ENCODE results near the gene PRKCZ. TPM values are rescaled to one million over a fixed set of nuclear protein-coding genes. Genes with fewer than 3 reads are reported as not detected.

The PRKCZ gene
- total RNA-seq, 2 experiments from 2014 or later = 17.8 to 19.0 TPM

DNA sequence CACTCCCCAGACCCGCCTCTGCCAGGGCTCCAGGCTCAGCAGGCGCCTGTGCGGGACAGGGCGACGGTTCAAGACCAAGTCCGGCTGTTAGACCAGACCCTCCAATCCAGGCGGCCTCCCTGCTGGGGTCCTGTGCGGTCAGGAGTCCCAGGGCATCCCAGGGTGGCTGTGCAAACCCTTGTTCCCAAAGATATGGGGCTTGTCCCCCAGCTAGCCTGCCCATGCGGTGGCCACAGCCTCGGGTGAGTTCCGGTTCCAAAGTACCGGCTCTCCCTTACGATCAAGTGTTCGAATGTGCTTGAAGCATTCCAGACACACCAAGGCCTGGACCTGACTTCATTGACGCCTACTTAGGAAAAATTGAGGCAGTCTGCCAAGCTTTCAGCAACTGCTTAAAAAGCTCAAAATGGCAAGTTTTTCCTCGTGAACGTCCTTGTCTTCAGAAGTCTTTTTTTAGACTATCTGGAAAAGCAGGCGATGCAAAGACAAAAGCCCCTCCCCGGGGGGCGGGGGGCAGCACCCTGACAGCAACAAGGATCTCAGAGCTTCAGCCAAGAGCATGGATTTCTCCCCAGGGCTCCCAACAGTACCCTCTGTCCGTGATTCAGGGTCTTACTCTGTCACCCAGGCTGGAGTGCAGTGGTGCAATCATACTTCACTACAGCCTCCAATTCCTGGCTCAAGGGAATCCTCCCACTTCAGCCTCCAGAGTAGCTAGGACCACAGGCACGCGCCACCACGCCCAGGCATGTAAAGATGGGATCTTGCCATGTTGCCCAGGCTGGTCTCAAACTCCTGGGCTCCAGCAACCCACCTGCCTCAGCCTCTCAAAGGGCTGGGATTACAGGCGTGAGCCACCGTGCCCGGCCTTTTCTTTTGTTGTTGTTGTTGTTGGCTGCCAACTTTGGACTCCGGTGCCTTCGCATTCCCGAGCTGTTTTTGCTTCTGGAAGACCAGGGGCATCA, 142.1 kb downstream of the PRKCZ start:
- H3K4me3 ChIP-seq (ENCODE audit: low read length) = no peak overlapping the region
- no peaks in the 10 kb centered on the region for H3K9me3 Mint-ChIP-seq
- H3K27me3 ChIP-seq (ENCODE audit: control insufficient read depth in 1 of 2, insufficient read depth in 2 of 2, low read length in 2 of 2) = no peaks in the 10 kb centered on the region
- peaks cover 0 to 5% of the 10 kb centered on the region in 2 experiments for H3K9me3 ChIP-seq (ENCODE audit: control insufficient read depth in 1 of 2, insufficient read depth in 1 of 2, low read length in 2 of 2)
- ATAC-seq (ENCODE audit: poor library complexity) (no peak), DNase-seq (no peak)
- no peaks in the 10 kb centered on the region for H3K4me1 Mint-ChIP-seq (ENCODE audit: low read depth)
- intact Hi-C loops (cut with DNase I, micrococcal nuclease) = loop anchor here (10.0 kb wide), 2 partner anchors 58 to 652 kb away; no protein-coding TSS in a partner anchor
- ChIA-PET POLR2A (no interaction called here), CTCF (interaction anchor here (0.5 to 2.0 kb wide), 3 partner anchors 18 to 189 kb away, joined by 3 to 6 read pairs (median 3); no protein-coding TSS in a partner anchor)
- H3K27me3 Mint-ChIP-seq = no peaks in the 10 kb centered on the region
- TF ChIP-seq, protein P1, sequence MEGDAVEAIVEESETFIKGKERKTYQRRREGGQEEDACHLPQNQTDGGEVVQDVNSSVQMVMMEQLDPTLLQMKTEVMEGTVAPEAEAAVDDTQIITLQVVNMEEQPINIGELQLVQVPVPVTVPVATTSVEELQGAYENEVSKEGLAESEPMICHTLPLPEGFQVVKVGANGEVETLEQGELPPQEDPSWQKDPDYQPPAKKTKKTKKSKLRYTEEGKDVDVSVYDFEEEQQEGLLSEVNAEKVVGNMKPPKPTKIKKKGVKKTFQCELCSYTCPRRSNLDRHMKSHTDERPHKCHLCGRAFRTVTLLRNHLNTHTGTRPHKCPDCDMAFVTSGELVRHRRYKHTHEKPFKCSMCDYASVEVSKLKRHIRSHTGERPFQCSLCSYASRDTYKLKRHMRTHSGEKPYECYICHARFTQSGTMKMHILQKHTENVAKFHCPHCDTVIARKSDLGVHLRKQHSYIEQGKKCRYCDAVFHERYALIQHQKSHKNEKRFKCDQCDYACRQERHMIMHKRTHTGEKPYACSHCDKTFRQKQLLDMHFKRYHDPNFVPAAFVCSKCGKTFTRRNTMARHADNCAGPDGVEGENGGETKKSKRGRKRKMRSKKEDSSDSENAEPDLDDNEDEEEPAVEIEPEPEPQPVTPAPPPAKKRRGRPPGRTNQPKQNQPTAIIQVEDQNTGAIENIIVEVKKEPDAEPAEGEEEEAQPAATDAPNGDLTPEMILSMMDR (IDR thresholded peaks at IDR 0.05) = no peak
- no peak overlapping the region for H3K27ac ChIP-seq (ENCODE audit: low read depth in 1 of 2, low read length in 2 of 2)
- H3K27ac Mint-ChIP-seq = peak overlapping the region; percentile 51
- no peaks in the 10 kb centered on the region for H3K36me3 Mint-ChIP-seq (ENCODE audit: low read depth)
- H3K4me1 ChIP-seq (ENCODE audit: insufficient read depth, low read length) = peaks cover 51% of the 10 kb centered on the region
- peak overlapping the region; percentile 51 for H3K4me3 Mint-ChIP-seq
- H3K36me3 ChIP-seq (ENCODE audit: insufficient read depth, low read length) = peaks cover 6% of the 10 kb centered on the region

DNA sequence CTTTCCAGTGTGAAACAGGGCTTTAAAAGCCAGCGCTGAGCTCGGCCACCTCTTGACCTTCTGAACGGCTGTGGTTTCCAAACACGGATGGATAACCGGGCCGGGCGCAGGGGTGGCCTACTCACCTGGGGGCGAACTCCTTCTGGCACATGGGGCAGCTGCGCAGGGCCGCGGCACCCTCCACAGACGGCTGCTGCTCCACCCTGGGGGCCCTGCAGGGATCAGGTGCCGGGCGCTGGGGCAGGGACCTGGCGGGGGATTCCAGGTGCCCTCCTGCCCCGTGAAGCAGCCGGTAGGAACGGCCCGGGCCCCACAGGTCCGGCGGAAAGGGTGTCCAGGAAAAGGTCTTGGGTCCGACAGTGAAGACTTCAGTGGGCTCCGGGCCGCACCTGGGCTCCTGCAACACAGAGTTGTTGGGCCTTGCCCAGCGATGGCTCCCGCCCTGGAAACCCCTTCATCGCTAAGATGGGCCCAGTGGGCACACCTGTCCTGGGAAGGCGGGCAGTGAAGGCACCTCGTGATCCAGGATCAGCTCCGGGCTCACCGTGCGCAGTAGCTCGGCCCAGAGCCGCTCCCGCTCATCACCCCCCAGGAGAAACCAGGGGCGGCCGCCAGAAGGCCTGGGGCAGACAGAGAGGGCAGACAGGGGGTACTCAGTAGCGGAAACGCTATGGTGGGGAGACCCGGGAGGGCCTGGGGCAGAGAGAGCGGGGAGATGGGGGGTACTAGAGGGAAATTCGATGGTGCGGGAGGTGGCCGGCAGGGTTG, 143.5 kb downstream of the PRKCZ start:
- H3K36me3 Mint-ChIP-seq (ENCODE audit: low read depth) = no peaks in the 10 kb centered on the region
- Histone ChIP-seq H3K4me1 (ENCODE audit: insufficient read depth, low read length) (peaks cover 59% of the 10 kb centered on the region), H3K4me3 (ENCODE audit: low read length) (peak overlapping the region; percentile 31), H3K27me3 (ENCODE audit: control insufficient read depth in 1 of 2, insufficient read depth in 2 of 2, low read length in 2 of 2) (no peaks in the 10 kb centered on the region), H3K9me3 (ENCODE audit: control insufficient read depth in 1 of 2, insufficient read depth in 1 of 2, low read length in 2 of 2) (peaks cover 0 to 5% of the 10 kb centered on the region in 2 experiments), H3K27ac (ENCODE audit: low read depth in 1 of 2, low read length in 2 of 2) (peak overlapping the region; percentile 56 to 58), H3K36me3 (ENCODE audit: insufficient read depth, low read length) (peaks cover 2% of the 10 kb centered on the region)
- POLR2A ChIA-PET = interaction anchor here (0.6 to 2.1 kb wide), 3 partner anchors 61 to 354 kb away, joined by 3 to 10 read pairs (median 8); no protein-coding TSS in a partner anchor
- TF ChIP-seq, protein P1 (IDR thresholded peaks at IDR 0.05) = no peak
- no peaks in the 10 kb centered on the region for H3K9me3 Mint-ChIP-seq
- no peaks in the 10 kb centered on the region for H3K27me3 Mint-ChIP-seq
- no peak for ATAC-seq (ENCODE audit: poor library complexity)
- intact Hi-C loops (cut with DNase I, micrococcal nuclease) = loop anchor here (2.0 to 10.0 kb wide), 4 partner anchors 59 to 651 kb away; partner anchors contain the start of genes MORN1 (in 1 of the 2) and RER1 (in 1 of the 2)
- peak overlapping the region; percentile 65 for H3K4me3 Mint-ChIP-seq
- peaks cover under 1% of the 10 kb centered on the region for H3K4me1 Mint-ChIP-seq (ENCODE audit: low read depth)
- CTCF ChIA-PET = interaction anchor here (0.6 to 2.0 kb wide), 4 partner anchors 13 to 1343 kb away, joined by 3 to 6 read pairs (median 4); no protein-coding TSS in a partner anchor
- H3K27ac Mint-ChIP-seq = peak overlapping the region; percentile 65
- DNase-seq = peak in 1 of 14 experiments; percentile 53
